Measurements from ENCODE around the gene ZNF805. TPM values are rescaled to one million over a fixed set of nuclear protein-coding genes. Genes with fewer than 3 reads are reported as not detected.

Gene ZNF805
- total and polyA plus RNA-seq, 2 of the 13 experiments (the other 11 are each of a cell fraction or from before 2014, with no cell fraction given), result 5.1 to 12.8 TPM

DNA sequence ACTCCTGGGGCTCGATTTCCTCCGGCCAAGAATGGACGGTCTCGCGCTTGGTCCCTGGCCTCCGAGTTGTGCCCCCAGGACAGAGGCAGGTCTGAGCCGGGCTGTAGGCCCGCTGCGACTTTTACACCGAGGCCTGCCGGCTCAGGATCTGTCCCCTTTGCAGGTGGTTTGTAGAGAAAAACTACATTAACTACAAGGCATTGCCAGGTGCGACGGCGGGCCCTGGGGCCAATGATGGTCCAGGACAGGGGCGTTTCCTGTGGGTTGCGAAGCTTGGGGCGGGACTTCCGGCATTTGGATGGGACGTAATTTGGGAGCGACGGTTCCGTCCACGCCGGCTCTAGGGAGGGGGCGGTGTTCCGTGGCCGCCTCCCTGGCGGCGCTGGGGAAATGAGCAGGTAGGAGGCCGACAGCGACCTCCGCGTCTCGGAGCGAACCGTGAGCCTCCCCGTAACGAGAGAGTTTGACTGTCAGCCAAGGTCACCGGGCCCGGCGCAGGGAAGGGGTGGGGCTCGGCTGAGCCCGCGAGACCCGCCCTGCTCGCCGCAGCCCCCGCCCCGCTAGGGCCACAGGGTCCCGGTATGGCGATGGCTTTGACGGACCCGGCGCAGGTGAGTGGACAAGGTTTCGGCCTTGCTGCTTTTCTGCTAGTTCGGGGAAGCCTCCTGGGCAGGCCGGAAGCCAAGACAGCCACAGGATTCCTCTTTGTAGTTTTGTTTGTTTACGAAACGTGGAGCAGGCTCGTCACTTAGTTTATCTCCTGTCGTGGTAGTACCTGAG is at the start of gene ZNF805 (continued):
- TF ChIP-seq EZH2 (conservative IDR thresholded peaks at IDR 0.05; ENCODE audit: low read depth, low read length), result no peak
- no peak for TF ChIP-seq ZNF780A (CRISPR knock-in tag; IDR thresholded peaks at IDR 0.05)
- TF ChIP-seq TBL1XR1 (IDR thresholded peaks at IDR 0.05; ENCODE audit: borderline replicate concordance, low read length, partially characterized antibody), result peak; percentile 51
- peak; percentile 68 to 76; a peak in 3 of 4 replicates for TF ChIP-seq POLR2A (IDR thresholded peaks at IDR 0.05; ENCODE audit: insufficient read depth in 1 of 2, low read depth in 2 of 2, low read length in 2 of 2)
- peak; percentile 41; the same call in 1 of the 2 replicates for TF ChIP-seq PITX1 (CRISPR knock-in tag; IDR thresholded peaks at IDR 0.05)
- TF ChIP-seq, protein P1, sequence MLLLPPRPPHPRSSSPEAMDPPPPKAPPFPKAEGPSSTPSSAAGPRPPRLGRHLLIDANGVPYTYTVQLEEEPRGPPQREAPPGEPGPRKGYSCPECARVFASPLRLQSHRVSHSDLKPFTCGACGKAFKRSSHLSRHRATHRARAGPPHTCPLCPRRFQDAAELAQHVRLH (CRISPR knock-in tag; IDR thresholded peaks at IDR 0.05; ENCODE audit: borderline replicate concordance, low read depth), result 0 out of 2 replicates have a peak, but pooled peaks have one; percentile 23
- TF ChIP-seq SNAPC2 (CRISPR knock-in tag; IDR thresholded peaks at IDR 0.05), result no peak
- TF ChIP-seq CENPX (CRISPR knock-in tag; IDR thresholded peaks at IDR 0.05), result no peak
- no peak for TF ChIP-seq ZNF30 (CRISPR knock-in tag; IDR thresholded peaks at IDR 0.05)
- no peak for TF ChIP-seq NFE2L2 (IDR thresholded peaks at IDR 0.05; ENCODE audit: low read length)
- TF ChIP-seq CC2D1A (CRISPR knock-in tag; IDR thresholded peaks at IDR 0.05), result no peak
- TF ChIP-seq ZNF724P (CRISPR knock-in tag; IDR thresholded peaks at IDR 0.05; ENCODE audit: borderline replicate concordance), result no peak
- TF ChIP-seq MAFG (CRISPR knock-in tag; IDR thresholded peaks at IDR 0.05), result no peak
- peak; percentile 77; the same call in 1 of the 2 replicates for TF ChIP-seq ZZZ3 (CRISPR knock-in tag; IDR thresholded peaks at IDR 0.05; ENCODE audit: borderline replicate concordance)
- TF ChIP-seq, protein P2, sequence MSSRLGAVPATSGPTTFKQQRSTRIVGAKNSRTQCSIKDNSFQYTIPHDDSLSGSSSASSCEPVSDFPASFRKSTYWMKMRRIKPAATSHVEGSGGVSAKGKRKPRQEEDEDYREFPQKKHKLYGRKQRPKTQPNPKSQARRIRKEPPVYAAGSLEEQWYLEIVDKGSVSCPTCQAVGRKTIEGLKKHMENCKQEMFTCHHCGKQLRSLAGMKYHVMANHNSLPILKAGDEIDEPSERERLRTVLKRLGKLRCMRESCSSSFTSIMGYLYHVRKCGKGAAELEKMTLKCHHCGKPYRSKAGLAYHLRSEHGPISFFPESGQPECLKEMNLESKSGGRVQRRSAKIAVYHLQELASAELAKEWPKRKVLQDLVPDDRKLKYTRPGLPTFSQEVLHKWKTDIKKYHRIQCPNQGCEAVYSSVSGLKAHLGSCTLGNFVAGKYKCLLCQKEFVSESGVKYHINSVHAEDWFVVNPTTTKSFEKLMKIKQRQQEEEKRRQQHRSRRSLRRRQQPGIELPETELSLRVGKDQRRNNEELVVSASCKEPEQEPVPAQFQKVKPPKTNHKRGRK (CRISPR knock-in tag; IDR thresholded peaks at IDR 0.05), result no peak
- TF ChIP-seq, protein P3, sequence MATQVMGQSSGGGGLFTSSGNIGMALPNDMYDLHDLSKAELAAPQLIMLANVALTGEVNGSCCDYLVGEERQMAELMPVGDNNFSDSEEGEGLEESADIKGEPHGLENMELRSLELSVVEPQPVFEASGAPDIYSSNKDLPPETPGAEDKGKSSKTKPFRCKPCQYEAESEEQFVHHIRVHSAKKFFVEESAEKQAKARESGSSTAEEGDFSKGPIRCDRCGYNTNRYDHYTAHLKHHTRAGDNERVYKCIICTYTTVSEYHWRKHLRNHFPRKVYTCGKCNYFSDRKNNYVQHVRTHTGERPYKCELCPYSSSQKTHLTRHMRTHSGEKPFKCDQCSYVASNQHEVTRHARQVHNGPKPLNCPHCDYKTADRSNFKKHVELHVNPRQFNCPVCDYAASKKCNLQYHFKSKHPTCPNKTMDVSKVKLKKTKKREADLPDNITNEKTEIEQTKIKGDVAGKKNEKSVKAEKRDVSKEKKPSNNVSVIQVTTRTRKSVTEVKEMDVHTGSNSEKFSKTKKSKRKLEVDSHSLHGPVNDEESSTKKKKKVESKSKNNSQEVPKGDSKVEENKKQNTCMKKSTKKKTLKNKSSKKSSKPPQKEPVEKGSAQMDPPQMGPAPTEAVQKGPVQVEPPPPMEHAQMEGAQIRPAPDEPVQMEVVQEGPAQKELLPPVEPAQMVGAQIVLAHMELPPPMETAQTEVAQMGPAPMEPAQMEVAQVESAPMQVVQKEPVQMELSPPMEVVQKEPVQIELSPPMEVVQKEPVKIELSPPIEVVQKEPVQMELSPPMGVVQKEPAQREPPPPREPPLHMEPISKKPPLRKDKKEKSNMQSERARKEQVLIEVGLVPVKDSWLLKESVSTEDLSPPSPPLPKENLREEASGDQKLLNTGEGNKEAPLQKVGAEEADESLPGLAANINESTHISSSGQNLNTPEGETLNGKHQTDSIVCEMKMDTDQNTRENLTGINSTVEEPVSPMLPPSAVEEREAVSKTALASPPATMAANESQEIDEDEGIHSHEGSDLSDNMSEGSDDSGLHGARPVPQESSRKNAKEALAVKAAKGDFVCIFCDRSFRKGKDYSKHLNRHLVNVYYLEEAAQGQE (IDR thresholded peaks at IDR 0.05; ENCODE audit: borderline replicate concordance in 1 of 2, low read depth in 1 of 2, low read length in 2 of 2), result 0 out of 4 replicates have a peak, but pooled peaks of 1 of the 2 experiments have one; percentile 10
- TF ChIP-seq MIER2 (CRISPR knock-in tag; IDR thresholded peaks at IDR 0.05), result no peak
- peak; percentile 92 for TF ChIP-seq NFYB (CRISPR knock-in tag; IDR thresholded peaks at IDR 0.05)
- TF ChIP-seq ZNF160 (CRISPR knock-in tag; IDR thresholded peaks at IDR 0.05), result no peak
- TF ChIP-seq ZNF256 (CRISPR knock-in tag; conservative IDR thresholded peaks at IDR 0.05), result peak; percentile 67; the same call in 1 of the 2 replicates
- no peak for TF ChIP-seq SRSF4 (IDR thresholded peaks at IDR 0.05; ENCODE audit: low read depth, low read length, poor library complexity, severe bottlenecking)
- no peak for TF ChIP-seq ZNF75D (CRISPR knock-in tag; IDR thresholded peaks at IDR 0.05; ENCODE audit: borderline replicate concordance)
- TF ChIP-seq MTF1 (CRISPR knock-in tag; IDR thresholded peaks at IDR 0.05), result no peak
- TF ChIP-seq GATAD1 (CRISPR knock-in tag; IDR thresholded peaks at IDR 0.05), result peak; percentile 97
- TF ChIP-seq XBP1 (CRISPR knock-in tag; IDR thresholded peaks at IDR 0.05), result no peak
- no peak for TF ChIP-seq SOX13 (IDR thresholded peaks at IDR 0.05)
- TF ChIP-seq SOX13 (CRISPR knock-in tag; conservative IDR thresholded peaks at IDR 0.05 in 1 of 2, IDR thresholded peaks at IDR 0.05 in 1 of 2), result peak in 1 of 2 experiments; percentile 23; a peak in 1 of 4 replicates

Measured in HepG2 (cell line).